Fibroblast of the aortic adventitia (primary cell): ENCODE results near the gene MAD1L1. TPM values are rescaled to one million over a fixed set of nuclear protein-coding genes. Genes with fewer than 3 reads are reported as not detected.

Experiments
- DNase-seq: peaks from one replicate; pipeline ENCODE4 v3.0.0-alpha.2; 2010; ENCODE audit warnings: low read depth
- H3K4me3 ChIP-seq: 2 replicates; pipeline ENCODE4 v1.5.1; 2011; ENCODE audit warnings: low read depth, mild to moderate bottlenecking, control low read depth, low read length, moderate library complexity
- total RNA-seq: library from RNA; depleted of rRNA; stranded (reverse); fragments of >200 nt; gene quantifications from 2 replicates; pipeline ENCODE4 v1.2.3, GENCODE V29; 2012; ENCODE audit warnings: low replicate concordance
- TF ChIP-seq, protein P1 (sequence below): IDR thresholded peaks from 2 replicates; pipeline ENCODE4 v1.5.1; 2011; ENCODE audit warnings: mild to moderate bottlenecking, low read length, control low read depth, inconsistent platforms; ENCODE audit not compliant: insufficient read depth

Gene MAD1L1
- total RNA-seq, 1 donor, result 22.9 TPM

DNA sequence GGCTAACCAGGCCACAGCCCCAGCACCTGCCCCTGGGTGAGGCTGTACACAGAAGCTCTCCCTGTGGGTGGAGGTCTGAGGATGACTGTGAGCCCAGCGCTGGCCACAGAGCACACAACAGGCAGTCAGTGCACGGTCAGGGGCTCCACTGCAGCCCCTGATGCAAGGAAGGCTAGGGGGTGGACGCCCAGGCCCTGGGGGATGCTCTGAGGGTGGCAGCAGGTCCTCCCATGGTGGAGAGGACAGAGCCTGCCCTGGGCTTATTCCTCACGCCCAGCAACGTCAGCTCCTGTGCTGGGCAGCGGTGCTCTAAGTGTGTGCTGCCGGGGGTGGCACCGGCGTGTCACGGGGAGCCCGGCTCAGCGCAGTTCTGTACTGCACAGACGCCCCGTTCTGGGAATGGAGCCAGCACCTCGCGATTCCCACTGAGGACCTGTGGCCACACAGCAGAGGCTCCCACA, 223.2 kb downstream of the MAD1L1 start:
- H3K4me3 ChIP-seq, result no peak overlapping the region
- TF ChIP-seq, protein P1, sequence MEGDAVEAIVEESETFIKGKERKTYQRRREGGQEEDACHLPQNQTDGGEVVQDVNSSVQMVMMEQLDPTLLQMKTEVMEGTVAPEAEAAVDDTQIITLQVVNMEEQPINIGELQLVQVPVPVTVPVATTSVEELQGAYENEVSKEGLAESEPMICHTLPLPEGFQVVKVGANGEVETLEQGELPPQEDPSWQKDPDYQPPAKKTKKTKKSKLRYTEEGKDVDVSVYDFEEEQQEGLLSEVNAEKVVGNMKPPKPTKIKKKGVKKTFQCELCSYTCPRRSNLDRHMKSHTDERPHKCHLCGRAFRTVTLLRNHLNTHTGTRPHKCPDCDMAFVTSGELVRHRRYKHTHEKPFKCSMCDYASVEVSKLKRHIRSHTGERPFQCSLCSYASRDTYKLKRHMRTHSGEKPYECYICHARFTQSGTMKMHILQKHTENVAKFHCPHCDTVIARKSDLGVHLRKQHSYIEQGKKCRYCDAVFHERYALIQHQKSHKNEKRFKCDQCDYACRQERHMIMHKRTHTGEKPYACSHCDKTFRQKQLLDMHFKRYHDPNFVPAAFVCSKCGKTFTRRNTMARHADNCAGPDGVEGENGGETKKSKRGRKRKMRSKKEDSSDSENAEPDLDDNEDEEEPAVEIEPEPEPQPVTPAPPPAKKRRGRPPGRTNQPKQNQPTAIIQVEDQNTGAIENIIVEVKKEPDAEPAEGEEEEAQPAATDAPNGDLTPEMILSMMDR, result no peak
- DNase-seq, result no peak

DNA sequence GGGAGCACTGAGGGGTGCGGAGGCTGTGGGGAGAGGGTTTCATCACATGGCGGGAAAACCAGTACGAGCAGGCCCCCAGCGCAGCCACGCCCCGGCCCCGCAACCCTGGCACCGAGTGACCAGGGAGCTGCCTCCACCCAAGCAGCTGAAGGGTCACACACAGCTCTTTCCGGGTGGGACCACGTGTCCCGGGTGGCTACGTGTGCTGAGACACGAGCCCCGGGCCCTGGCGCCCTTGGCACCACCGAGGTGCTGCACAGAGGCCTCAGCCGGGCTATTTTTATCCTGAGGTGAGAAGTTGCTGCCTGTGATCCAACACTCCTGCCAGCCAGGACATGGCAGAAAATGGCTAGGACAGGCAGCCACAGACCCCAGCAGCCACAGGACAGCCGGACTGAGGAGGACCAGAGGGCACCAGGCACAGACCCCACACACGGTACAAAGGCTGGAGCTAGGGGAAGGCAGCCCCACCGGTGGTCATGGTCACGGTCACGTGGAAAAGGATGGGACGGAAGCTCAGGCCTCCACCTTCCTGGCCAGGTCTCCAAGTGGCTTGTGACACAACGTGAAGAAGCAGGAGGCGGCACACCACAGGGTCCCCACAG, 223.7 kb downstream of the MAD1L1 start:
- H3K4me3 ChIP-seq, result no peak overlapping the region
- no peak for DNase-seq
- TF ChIP-seq, protein P1, result no peak

DNA sequence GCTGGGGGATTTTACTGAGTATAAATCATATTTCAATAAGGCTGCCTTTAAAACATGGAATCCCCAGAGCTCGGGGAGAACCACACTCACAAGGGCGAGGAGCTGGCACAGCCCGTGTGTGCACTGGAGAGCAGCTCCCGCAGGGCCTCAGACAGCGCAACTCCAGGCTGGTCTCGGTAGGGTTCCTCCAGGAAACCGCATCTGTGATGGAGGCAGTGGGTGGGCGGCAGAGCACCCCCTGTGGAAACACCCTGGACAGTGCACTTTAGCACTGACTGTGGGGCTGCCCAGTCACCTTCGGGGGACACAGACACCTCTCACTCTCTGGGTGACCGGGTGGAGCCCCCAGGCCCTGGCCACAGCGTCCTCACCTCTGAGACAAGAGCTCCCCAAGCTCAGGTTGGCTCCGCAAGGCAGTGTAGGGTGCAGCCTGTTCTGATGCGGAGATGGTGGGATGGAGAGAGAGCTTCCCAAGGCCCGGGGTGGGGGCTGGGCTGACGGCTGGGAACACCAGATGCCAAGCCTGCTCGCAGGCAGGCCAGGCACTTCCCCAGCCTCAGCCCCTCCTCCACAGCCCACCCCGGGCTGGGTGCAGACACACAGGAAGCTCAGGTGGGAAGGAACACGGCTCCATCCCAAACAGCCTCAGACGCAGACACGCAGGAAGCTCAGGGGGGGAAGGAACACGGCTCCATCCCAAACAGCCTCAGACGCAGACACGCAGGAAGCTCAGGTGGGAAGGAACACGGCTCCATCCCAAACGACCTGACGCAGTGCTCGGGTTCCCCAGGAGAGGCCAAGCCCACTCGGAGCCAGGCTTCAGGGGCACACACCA, 224.4 kb downstream of the MAD1L1 start:
- no peak overlapping the region for H3K4me3 ChIP-seq
- TF ChIP-seq, protein P1, result no peak
- no peak for DNase-seq

DNA sequence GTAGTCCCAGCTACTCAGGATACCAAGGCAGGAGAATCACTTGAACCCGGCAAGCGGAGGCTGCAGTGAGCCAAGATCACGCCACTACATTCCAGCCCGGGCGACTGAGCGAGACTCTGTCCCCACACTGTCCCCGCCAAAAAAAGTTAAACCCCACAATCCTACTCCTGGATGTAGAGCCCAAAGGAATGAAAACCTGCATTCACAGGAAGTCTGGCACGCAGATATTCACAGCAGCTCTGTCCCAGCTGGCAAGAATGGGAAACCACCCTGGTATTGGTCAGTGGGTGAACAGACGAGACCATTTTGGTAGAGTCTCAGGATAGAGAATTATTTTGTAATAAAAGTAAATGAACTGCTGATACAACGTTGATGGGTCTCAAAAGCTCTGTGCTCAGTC, 225.2 kb downstream of the MAD1L1 start:
- H3K4me3 ChIP-seq, result no peak overlapping the region
- TF ChIP-seq, protein P1, result no peak
- DNase-seq, result no peak

DNA sequence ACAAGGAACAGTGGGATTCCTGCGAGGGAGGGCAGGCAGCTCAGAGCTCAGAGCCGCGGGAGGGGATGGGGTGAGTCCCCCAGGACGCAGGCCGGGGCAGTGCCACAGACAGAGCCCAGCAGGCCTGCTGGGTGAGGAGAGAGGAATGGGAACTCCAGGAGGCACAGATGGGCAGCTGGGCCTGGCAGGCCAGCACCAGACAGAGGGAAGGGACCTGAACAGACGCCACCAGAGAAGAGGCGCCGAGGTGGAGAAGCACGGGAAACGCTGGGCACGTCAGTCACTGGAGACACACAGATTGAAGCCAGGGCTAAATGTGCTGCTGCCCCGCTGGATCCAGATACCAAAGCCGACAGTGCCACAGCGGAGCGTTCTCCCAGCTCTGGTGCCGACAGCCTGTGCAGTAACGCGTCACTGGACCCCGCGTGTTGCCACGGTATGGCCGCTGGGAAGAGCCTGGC, 225.8 kb downstream of the MAD1L1 start:
- no peak for DNase-seq
- no peak overlapping the region for H3K4me3 ChIP-seq
- TF ChIP-seq, protein P1, result no peak

DNA sequence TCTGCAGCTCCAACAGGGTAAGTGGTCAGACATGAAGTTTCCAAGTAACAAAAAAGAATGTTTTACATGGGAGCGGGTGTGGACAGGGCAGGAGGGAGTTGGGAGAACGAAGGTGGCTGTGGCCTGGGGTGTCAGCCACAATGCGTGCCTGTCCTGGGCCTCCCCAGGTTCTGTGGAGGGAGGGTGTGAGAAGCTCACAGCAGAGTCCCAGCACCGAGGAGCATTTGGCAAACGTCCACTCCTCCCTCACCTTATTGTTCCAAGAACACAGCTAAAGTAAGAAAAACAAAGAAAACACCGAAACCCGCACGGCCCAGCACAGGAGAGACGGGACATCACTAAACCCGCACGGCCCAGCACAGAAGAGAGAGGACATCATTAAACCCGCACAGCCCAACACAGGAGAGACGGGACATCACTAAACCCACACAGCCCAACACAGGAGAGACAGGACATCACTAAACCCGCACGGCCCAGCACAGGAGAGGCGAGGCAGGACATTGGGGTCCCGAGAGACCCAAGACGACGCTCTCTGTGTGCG, 226.4 kb downstream of the MAD1L1 start:
- DNase-seq, result no peak
- TF ChIP-seq, protein P1, result no peak
- no peak overlapping the region for H3K4me3 ChIP-seq
